ENCODE data around the gene IPP. TPM values are rescaled to one million over a fixed set of nuclear protein-coding genes. Genes with fewer than 3 reads are reported as not detected.

The IPP gene
- total RNA-seq, 4 donors from 2014 or later = 12.8 to 36.4 (median 15.8) TPM

GRCh38 chr1:45775794-45776193, 25.3 kb upstream of the IPP start:
- H3K4me1 ChIP-seq = no peaks in the 10 kb centered on the region
- no peak overlapping the region for H3K4me3 ChIP-seq
- 59 to 77% methylated on average over 3 of the region's 3 CpGs for WGBS, 2 donors (ENCODE audit: low coverage in 1 of 2)
- no peaks in the 10 kb centered on the region for H3K9me3 ChIP-seq
- no peak for DNase-seq
- intact Hi-C loops (cut with DNase I; ENCODE audit: low total_unique reads) (no loop called here), in situ Hi-C loops (cut with MboI; ENCODE audit: low pct_ligation_motif_present in 1 of 4, low pct_unique_long_range_greater_than_20kb in 1 of 4, low sequenced_read_pairs in 3 of 4) (no loop called here)
- no peak overlapping the region for H3K27ac ChIP-seq
- H3K27me3 ChIP-seq = no peaks in the 10 kb centered on the region
- no peaks in the 10 kb centered on the region for H3K36me3 ChIP-seq
- TF ChIP-seq POLR2A (IDR thresholded peaks at IDR 0.05) (no peak), EP300 (IDR thresholded peaks at IDR 0.05; ENCODE audit: low read depth) (no peak)

- Histone ChIP-seq H3K4me1 (no peaks in the 10 kb centered on the region), H3K27me3 (no peaks in the 10 kb centered on the region), H3K4me3 (no peak overlapping the region), H3K9me3 (no peaks in the 10 kb centered on the region), H3K27ac (no peak overlapping the region), H3K36me3 (no peaks in the 10 kb centered on the region)
- TF ChIP-seq CTCF (IDR thresholded peaks at IDR 0.05) (no peak), POLR2AphosphoS5 (IDR thresholded peaks at IDR 0.05) (no peak), POLR2A (IDR thresholded peaks at IDR 0.05) (no peak), EP300 (IDR thresholded peaks at IDR 0.05; ENCODE audit: low read depth) (no peak)
- DNase-seq = no peak
- intact Hi-C loops (cut with DNase I; ENCODE audit: low total_unique reads) (no loop called here), in situ Hi-C loops (cut with MboI; ENCODE audit: low pct_ligation_motif_present in 1 of 4, low pct_unique_long_range_greater_than_20kb in 1 of 4, low sequenced_read_pairs in 3 of 4) (no loop called here)
- 86% methylated on average over 3 of the region's 3 CpGs; no CpG with 5 or more reads in 1 of the 2 donors for WGBS, 2 donors (ENCODE audit: low coverage in 1 of 2)
Observed at GRCh38 chr1:45772971-45773370, 22.5 kb upstream of the IPP start.

GRCh38 chr1:45769261-45769932, 18.9 kb upstream of the IPP start:
- H3K4me3 ChIP-seq = no peak overlapping the region
- no peaks in the 10 kb centered on the region for H3K9me3 ChIP-seq
- intact Hi-C loops (cut with DNase I; ENCODE audit: low total_unique reads) = no loop called here
- in situ Hi-C loops (cut with MboI; ENCODE audit: low pct_ligation_motif_present in 1 of 4, low pct_unique_long_range_greater_than_20kb in 1 of 4, low sequenced_read_pairs in 3 of 4) = no loop called here
- H3K27ac ChIP-seq = no peak overlapping the region
- no peak for TF ChIP-seq POLR2AphosphoS5 (IDR thresholded peaks at IDR 0.05)
- no peak for TF ChIP-seq CTCF (IDR thresholded peaks at IDR 0.05)
- no peak for TF ChIP-seq EP300 (IDR thresholded peaks at IDR 0.05; ENCODE audit: low read depth)
- no peak for TF ChIP-seq POLR2A (IDR thresholded peaks at IDR 0.05)
- WGBS, 2 donors (ENCODE audit: low coverage in 1 of 2) = 58 to 66% methylated on average over 2 to 4 of the region's 4 CpGs
- H3K27me3 ChIP-seq = no peaks in the 10 kb centered on the region
- no peak for DNase-seq
- H3K4me1 ChIP-seq = no peaks in the 10 kb centered on the region
- H3K36me3 ChIP-seq = no peaks in the 10 kb centered on the region

GRCh38 chr1:45767035-45767434, 16.6 kb upstream of the IPP start:
- Histone ChIP-seq H3K4me3 (no peak overlapping the region), H3K4me1 (no peaks in the 10 kb centered on the region), H3K36me3 (no peaks in the 10 kb centered on the region), H3K27ac (no peak overlapping the region), H3K9me3 (no peaks in the 10 kb centered on the region), H3K27me3 (no peaks in the 10 kb centered on the region)
- in situ Hi-C loops (cut with MboI; ENCODE audit: low pct_ligation_motif_present in 1 of 4, low pct_unique_long_range_greater_than_20kb in 1 of 4, low sequenced_read_pairs in 3 of 4) = no loop called here
- 52 to 67% methylated on average over 2 to 6 of the region's 6 CpGs for WGBS, 2 donors (ENCODE audit: low coverage in 1 of 2)
- no peak for TF ChIP-seq EP300 (IDR thresholded peaks at IDR 0.05; ENCODE audit: low read depth)
- TF ChIP-seq POLR2A (IDR thresholded peaks at IDR 0.05) = no peak
- TF ChIP-seq POLR2AphosphoS5 (IDR thresholded peaks at IDR 0.05) = no peak
- DNase-seq = no peak
- intact Hi-C loops (cut with DNase I; ENCODE audit: low total_unique reads) = no loop called here

GRCh38 chr1:45765999-45766792, 15.7 kb upstream of the IPP start:
- in situ Hi-C loops (cut with MboI; ENCODE audit: low pct_ligation_motif_present in 1 of 4, low pct_unique_long_range_greater_than_20kb in 1 of 4, low sequenced_read_pairs in 3 of 4) = no loop called here
- 82% methylated on average over 13 of the region's 13 CpGs; no CpG with 5 or more reads in 1 of the 2 donors for WGBS, 2 donors (ENCODE audit: low coverage in 1 of 2)
- no peak for TF ChIP-seq CTCF (IDR thresholded peaks at IDR 0.05)
- TF ChIP-seq EP300 (IDR thresholded peaks at IDR 0.05; ENCODE audit: low read depth) = no peak
- TF ChIP-seq POLR2AphosphoS5 (IDR thresholded peaks at IDR 0.05) = no peak
- TF ChIP-seq POLR2A (IDR thresholded peaks at IDR 0.05) = no peak
- Histone ChIP-seq H3K27me3 (no peaks in the 10 kb centered on the region), H3K9me3 (no peaks in the 10 kb centered on the region), H3K4me1 (no peaks in the 10 kb centered on the region), H3K27ac (no peak overlapping the region), H3K36me3 (no peaks in the 10 kb centered on the region), H3K4me3 (no peak overlapping the region)
- intact Hi-C loops (cut with DNase I; ENCODE audit: low total_unique reads) = no loop called here
- no peak for DNase-seq
